Adrenal gland (tissue), 12 donors: ENCODE data around the gene ROR1. TPM values are rescaled to one million over a fixed set of nuclear protein-coding genes. Genes with fewer than 3 reads are reported as not detected.

Experiments
- DNase-seq, 7 donors: peaks; one replicate each; pipeline ENCODE4 v3.0.0-alpha.2; 2019 to 2020
- H3K27ac ChIP-seq, 5 donors: fragments of 200-600 bp; sonication (generic) in 4 of 5; 1 replicate in 3 of 5; 2 replicates in 2 of 5; pipeline versions ENCODE4 v1.5.1 to v1.8.0; 2016 to 2020; ENCODE audit warnings: mild to moderate bottlenecking in 1 of 5
- H3K27me3 ChIP-seq: fragments of 200-600 bp; 2 replicates; pipeline ENCODE4 v1.8.0; 2021
- H3K36me3 ChIP-seq, 2 donors: fragments of 200-600 bp; replicated peaks in 1 of 2; 1 replicate in 1 of 2; 2 replicates in 1 of 2; pipeline versions ENCODE4 v1.5.1 to v1.8.0; 2018 to 2022
- H3K4me1 ChIP-seq, 2 donors: fragments of 200-600 bp; replicated peaks in 1 of 2; 1 replicate in 1 of 2; 2 replicates in 1 of 2; pipeline versions ENCODE4 v1.5.1 to v1.8.0; 2018 to 2021
- H3K4me3 ChIP-seq, 4 donors: fragments of 200-600 bp; sonication (generic) in 3 of 4; one replicate each; pipeline ENCODE4 v1.5.1; 2016 to 2018
- H3K9me3 ChIP-seq, 3 donors: fragments of 200-600 bp; sonication (generic) in 1 of 3; replicated peaks in 1 of 3; 1 replicate in 2 of 3; 2 replicates in 1 of 3; pipeline versions ENCODE4 v1.5.1 to v1.8.0; 2016 to 2021
- POLR2A ChIP-seq, 2 donors: fragments of 450-650 bp; IDR thresholded peaks; one replicate each; pipeline ENCODE4 v1.6.1; 2017; ENCODE audit warnings: antibody characterized with exemption in 2 of 2, mild to moderate bottlenecking in 2 of 2, moderate library complexity in 1 of 2
- WGBS, 4 donors: extraction: QIAGEN DNeasy Blood & Tissue Kit in 2 of 4; methylation state at CpG; one replicate each; pipeline versions ENCODE4 v1.1.5 to v1.1.7; 2013 to 2017; 5-methylcytosine and 5-hydroxymethylcytosine counted together
- intact Hi-C, 2 donors: fragments of 100-400 bp; cut with DNase I; formaldehyde crosslinking; loops; one replicate each; pipeline versions ENCODE4 v1.14.1 to v1.15.0; 2022 to 2023
- polyA plus RNA-seq, 3 donors: library from polyadenylated mRNA; stranded (reverse); fragments of 200-250 nt in 2 of 3; fragments of 350-450 nt in 1 of 3; fragmentation: Illumina TruSeq in 1 of 3; extraction: RNeasy Lipid Tissue Mini Kit (QIAGEN cat#74804) in 1 of 3; gene quantifications; one replicate each; pipeline ENCODE4 v1.2.3, GENCODE V29; 2013 to 2014
- total RNA-seq, 9 donors: library from RNA; depleted of rRNA in 4 of 9; stranded (reverse); fragments of >200 nt in 4 of 9; fragments of 120-200 nt in 1 of 9; fragmentation: NEBNext Ultra II Directional in 1 of 9; extraction: Animal tissue kit (Norgen Biotek cat#: 25700) in 1 of 9; gene quantifications; one replicate each; pipeline versions ENCODE4 v1.1.0 to v1.2.4, GENCODE V29; 2013 to 2023
- TF ChIP-seq, protein P1 (sequence below), 6 experiments: fragments of 450-650 bp in 4 of 6; fragments of 200-600 bp in 2 of 6; sonication (generic) in 1 of 6; IDR thresholded peaks; 1 replicate in 5 of 6; 2 replicates in 1 of 6; pipeline versions ENCODE4 v1.5.1 to v1.8.0; 2016 to 2021; ENCODE audit warnings: antibody characterized with exemption in 6 of 6, mild to moderate bottlenecking in 2 of 6, moderate library complexity in 1 of 6
- donor health status: healthy with polysubstance abuse.
- donor health status: Bipolar disorder and iron deficiency.
- donor health status: DM: yes; HTN: yes; CAD: no.
- donor health status: DM: no; HTN: no; CAD: no.
- donor health status: DM: no; HTN: no; CAD: no.
- donor health status: DM: yes; HTN: yes; CAD: no.

The ROR1 gene
- total and polyA plus RNA-seq, 12 donors, result 0.54 to 4.6 (median 2.6) TPM

DNA sequence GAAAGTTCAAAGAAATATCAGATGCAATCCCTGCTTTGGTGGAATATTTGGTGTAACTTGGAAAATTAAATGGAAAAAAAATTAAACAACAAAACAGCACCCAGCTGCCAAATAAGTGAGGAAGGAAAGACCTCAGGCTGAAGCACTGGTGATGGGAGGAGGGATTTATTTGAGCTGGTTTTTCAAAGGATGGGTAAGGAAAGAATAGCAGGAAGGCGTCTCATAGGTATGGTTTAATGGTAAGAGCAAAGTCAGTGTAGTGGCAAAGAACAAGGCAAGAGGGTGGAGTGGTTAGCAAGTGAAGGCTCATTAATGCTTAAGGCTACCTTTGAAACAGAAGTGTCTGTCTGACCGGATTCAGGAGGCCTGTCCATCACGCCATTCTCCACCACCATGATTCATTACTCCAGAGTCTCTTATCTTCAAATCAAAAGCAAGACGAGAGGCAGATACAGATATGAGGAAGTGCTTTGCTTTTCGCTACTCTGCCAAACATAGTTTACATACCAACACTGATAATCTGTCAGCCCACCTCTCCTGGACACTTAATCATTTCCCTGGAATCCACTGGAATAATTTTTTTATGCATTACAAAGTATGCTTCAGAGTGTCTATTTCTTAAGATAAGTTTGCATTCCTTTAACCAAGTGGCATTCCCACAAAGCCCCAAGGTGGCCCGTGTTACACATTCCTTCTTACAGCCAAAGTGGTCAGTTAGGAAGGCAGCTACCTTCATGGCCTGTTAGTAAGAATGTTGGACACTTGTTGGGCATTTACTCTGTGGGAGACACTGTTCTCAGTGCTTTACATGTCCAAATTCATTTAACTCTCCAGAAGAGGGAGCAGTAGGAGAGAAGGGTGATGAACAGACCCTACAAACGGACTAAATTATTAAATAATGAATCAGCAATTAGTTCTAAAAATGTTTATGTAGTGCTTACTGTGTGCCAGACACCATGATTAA lies 146.6 kb downstream of the ROR1 start:
- Histone ChIP-seq H3K4me3 (no peak overlapping the region), H3K27ac (no peak overlapping the region), H3K27me3 (no peaks in the 10 kb centered on the region), H3K9me3 (no peaks in the 10 kb centered on the region), H3K4me1 (peaks cover 6 to 13% of the 10 kb centered on the region in 2 donors), H3K36me3 (no peaks in the 10 kb centered on the region)
- intact Hi-C loops, result no loop called here
- 46 to 54% (median 52%) methylated on average over 7 of the region's 7 CpGs for WGBS, 4 donors
- no peak for DNase-seq
- TF ChIP-seq, protein P1, sequence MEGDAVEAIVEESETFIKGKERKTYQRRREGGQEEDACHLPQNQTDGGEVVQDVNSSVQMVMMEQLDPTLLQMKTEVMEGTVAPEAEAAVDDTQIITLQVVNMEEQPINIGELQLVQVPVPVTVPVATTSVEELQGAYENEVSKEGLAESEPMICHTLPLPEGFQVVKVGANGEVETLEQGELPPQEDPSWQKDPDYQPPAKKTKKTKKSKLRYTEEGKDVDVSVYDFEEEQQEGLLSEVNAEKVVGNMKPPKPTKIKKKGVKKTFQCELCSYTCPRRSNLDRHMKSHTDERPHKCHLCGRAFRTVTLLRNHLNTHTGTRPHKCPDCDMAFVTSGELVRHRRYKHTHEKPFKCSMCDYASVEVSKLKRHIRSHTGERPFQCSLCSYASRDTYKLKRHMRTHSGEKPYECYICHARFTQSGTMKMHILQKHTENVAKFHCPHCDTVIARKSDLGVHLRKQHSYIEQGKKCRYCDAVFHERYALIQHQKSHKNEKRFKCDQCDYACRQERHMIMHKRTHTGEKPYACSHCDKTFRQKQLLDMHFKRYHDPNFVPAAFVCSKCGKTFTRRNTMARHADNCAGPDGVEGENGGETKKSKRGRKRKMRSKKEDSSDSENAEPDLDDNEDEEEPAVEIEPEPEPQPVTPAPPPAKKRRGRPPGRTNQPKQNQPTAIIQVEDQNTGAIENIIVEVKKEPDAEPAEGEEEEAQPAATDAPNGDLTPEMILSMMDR (IDR thresholded peaks at IDR 0.05), result peak in 1 of 6 experiments; percentile 15
- TF ChIP-seq POLR2A (IDR thresholded peaks at IDR 0.05), result no peak

DNA sequence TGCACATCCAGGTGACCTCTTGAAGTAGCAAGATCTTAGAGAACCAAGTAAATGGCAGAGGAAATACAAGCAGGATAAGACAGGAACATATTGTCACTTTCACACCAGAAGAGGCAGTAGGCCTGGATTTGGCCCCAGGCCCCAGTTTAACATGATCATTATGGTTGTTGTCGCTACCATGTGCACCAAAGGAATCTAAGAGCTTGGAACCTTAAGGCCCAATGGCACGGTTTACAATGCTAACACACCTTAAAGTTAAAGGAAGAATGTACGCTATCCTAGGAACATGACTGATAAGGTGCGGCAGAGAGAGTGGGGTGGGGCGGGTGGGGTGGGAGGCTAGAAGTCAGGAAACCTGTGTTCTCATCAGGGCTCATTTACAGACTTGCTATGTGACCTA lies 147.5 kb downstream of the ROR1 start:
- WGBS, 4 donors, result 94 to 98% (median 96%) methylated on average over 4 to 5 of the region's 5 CpGs
- intact Hi-C loops, result no loop called here
- TF ChIP-seq, protein P1 (IDR thresholded peaks at IDR 0.05), result no peak
- TF ChIP-seq POLR2A (IDR thresholded peaks at IDR 0.05), result no peak
- H3K27me3 ChIP-seq, result no peaks in the 10 kb centered on the region
- H3K9me3 ChIP-seq, result no peaks in the 10 kb centered on the region
- no peak overlapping the region for H3K27ac ChIP-seq
- DNase-seq, result no peak
- no peaks in the 10 kb centered on the region for H3K36me3 ChIP-seq
- no peak overlapping the region for H3K4me3 ChIP-seq
- H3K4me1 ChIP-seq, result peaks cover 6 to 13% of the 10 kb centered on the region in 2 donors

DNA sequence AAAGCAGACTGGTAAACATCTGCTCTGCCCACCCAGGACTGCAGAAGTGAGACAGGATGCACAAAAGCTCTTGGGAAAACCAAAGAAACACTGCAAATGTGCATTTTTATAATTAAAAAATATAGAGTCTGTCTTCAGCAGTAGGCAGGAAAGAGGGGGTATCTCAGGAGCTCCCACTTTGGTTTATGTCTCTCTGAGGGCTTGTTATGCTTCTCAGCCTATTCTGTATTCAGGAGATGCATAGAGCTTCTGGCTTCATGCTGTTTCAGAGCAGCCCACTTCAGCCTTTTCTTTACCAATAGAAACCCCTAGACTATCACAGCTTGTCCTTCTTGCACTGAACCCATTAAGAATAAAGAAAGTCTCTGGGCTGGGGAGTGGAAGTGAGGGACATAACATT lies 148.0 kb downstream of the ROR1 start:
- no peaks in the 10 kb centered on the region for H3K36me3 ChIP-seq
- DNase-seq, result no peak
- intact Hi-C loops, result no loop called here
- H3K4me1 ChIP-seq, result peaks cover 6 to 13% of the 10 kb centered on the region in 2 donors
- H3K27me3 ChIP-seq, result no peaks in the 10 kb centered on the region
- TF ChIP-seq, protein P1 (IDR thresholded peaks at IDR 0.05), result no peak
- TF ChIP-seq POLR2A (IDR thresholded peaks at IDR 0.05), result no peak
- H3K4me3 ChIP-seq, result no peak overlapping the region
- no peak overlapping the region for H3K27ac ChIP-seq
- H3K9me3 ChIP-seq, result no peaks in the 10 kb centered on the region

DNA sequence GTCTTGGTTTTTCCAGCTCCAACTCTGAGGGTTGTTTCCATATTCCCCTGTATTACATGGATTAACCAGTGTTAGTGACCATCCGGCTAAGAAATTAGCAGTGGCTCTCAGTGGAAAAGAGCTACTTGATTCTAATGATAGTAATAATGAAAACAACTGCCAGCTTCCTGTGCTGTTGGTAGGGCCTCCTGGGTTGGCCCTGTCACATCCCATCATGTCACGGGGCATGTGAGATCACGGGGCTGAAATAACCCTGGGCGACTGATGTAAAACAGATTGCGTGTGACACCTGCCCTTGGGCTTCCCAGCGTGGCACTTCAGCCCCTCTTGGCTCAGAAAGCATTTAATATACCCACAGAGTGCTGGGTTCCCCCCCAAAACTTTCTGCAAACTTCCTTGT lies 149.0 kb downstream of the ROR1 start:
- H3K36me3 ChIP-seq, result no peaks in the 10 kb centered on the region
- TF ChIP-seq POLR2A (IDR thresholded peaks at IDR 0.05), result no peak
- TF ChIP-seq, protein P1 (IDR thresholded peaks at IDR 0.05), result no peak
- no peaks in the 10 kb centered on the region for H3K9me3 ChIP-seq
- no peak overlapping the region for H3K27ac ChIP-seq
- H3K4me3 ChIP-seq, result no peak overlapping the region
- intact Hi-C loops, result no loop called here
- WGBS, 4 donors, result 75 to 86% (median 81%) methylated on average over 6 of the region's 6 CpGs
- H3K27me3 ChIP-seq, result no peaks in the 10 kb centered on the region
- H3K4me1 ChIP-seq, result peaks cover 6 to 13% of the 10 kb centered on the region in 2 donors
- no peak for DNase-seq
